A549 treated with AZD9567 at 1 μM for 4 hours (cell line): ENCODE measurements around the gene ZNF19. TPM values are rescaled to one million over a fixed set of nuclear protein-coding genes. Genes with fewer than 3 reads are reported as not detected.

Experiments
- total RNA-seq: library from RNA; stranded (reverse); fragments of 200-300 nt; extraction: Qiagen RNA extraction; gene quantifications from 5 replicates; pipeline ENCODE4 v1.2.3, GENCODE V29; 2022; ENCODE audit not compliant: insufficient read depth

Gene ZNF19
- 1.4 to 2.0 TPM (median 1.9 TPM) in 5 replicates for total RNA-seq

DNA sequence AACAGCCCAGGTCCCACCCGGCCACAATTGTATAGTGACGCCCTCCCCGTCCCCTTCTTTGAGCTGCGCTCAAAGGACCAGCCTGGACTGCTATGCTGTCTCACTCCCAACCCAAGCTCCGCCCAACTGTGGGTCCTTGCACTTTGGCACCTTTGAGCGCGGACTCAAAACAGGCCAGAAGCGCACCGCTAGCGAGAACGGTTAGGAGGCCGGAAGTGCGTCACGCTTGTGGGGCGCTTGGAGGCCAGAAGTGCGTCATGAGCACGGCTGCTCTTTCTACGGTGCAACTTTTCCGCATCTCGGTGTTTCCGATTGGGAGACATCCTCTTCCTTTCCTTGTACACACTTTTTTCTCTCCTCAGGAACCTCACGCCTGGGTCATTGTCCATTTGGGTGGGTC lies at the start of gene ZNF19:
Gene ZNF19, minus strand, starts transcription at position 203 of the 400 bp plus-strand sequence. CDS start 7,210 bp downstream, outside the sequence.

DNA sequence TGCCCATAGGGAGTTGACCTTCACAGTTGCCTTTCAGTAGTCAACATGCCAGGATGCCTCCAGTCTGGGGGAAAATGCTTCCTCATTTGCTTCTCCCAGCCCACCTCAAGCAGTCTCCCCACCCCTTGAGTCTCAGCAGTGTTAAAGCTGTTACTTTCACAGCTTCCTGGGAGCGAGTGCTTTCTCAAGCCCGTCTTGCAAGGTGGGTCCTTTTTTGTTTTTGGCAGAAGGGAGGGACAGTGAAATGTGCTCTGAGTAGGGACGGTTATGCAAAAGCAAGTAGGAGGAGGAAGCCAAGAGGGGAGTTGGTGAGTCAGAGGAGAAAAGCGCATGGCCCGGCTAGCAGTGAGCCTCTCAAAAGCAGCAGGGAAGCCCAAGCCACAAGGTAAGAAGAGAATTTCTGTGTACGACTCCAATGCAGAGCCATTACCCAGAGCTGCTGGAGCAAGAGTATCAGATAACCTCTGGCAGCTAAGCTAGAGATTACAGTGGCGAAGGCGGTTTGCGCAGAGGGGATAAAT lies 37.0 kb upstream of the ZNF19 start, which contains the start of gene CHST4:
Gene CHST4, plus strand, starts transcription at position 316 of the 521 bp plus-strand sequence. CDS start 10,252 bp downstream, outside the sequence.

DNA sequence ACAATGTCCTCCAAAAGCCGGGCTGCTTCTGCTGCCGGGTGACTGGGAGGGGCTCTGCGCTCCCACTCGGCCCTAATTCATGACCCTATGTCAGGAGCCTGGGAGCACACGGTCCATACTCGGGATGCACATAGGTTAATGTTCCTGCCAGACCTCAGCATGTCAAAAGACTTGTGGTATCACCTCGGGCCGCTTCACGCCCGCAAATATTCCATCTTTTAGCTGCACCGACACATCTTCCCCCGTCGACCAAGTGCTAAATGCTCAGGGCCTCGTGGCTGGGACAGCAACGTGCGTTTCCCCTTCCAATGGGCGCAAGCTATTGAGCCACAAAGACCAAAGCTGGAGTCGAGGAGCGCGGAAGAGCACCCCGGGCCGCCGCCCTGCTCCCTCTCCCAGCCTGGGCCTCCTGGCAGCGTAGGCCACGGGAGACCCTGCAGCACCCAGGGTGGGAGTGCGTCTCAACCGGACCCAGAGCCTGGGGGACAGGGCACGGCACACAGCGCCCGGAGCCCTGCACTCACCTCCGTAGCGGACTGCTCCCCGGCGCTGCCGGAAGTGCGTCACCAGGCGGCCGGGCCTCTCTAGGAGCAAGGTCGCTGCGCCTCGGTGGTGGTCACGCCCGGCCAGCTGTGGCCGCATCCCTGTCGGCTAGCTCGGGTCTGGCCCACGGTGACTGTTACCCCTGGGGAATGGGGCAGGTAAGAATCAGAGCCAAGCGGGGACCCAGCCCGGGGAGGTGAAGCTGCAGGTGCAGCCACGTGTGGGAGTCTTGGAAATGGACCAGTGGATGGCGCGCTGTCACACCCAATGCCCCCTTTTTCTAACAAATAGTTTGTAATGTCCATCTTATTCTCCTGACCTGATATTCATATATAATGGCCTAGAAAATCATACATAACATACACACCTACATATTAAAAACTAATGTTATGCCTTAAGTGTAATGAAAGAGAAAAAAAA lies 27.2 kb downstream of the ZNF19 start, which contains the start of gene ZNF23:
Gene ZNF23, minus strand, starts transcription at position 562 of the 963 bp plus-strand sequence. CDS start 5,451 bp downstream, outside the sequence.

DNA sequence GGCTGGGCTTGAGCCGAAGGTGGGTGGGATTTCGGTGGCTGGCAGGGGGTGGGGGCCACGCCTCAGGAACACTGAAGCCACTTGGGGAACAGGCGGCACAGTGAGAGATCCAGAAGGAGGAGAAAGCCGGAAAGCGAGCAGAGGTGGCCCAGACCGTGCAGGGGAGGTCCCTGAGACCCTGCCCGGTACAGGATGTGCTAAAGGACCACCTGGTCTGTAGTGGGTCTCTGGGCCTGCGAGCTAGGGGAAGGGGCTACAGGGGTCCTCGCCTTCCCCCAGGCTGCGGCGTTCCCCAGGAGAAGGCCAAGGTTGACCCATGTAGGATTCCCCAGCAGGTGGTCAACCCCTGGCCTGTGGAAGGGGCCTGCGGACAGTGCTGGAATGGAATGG lies 47.1 kb downstream of the ZNF19 start, which contains the start of gene TLE7:
Gene TLE7, minus strand, starts transcription at position 4 of the 390 bp plus-strand sequence. CDS start 8,730 bp downstream, outside the sequence.

Other genes with a start within 250 kb of the ZNF19 start
- gene CMTR2, start 199.9 kb downstream of the ZNF19 start, total RNA-seq: 11.4 to 14.2 TPM (median 13.6 TPM) in 5 replicates
- 4.0 to 5.3 TPM (median 4.3 TPM) in 5 replicates for gene CALB2, start 130.6 kb downstream of the ZNF19 start, total RNA-seq
- gene TLE7, start 47.3 kb downstream of the ZNF19 start, total RNA-seq: not detected in 5 replicates
- gene ZNF23, start 27.1 kb downstream of the ZNF19 start, total RNA-seq: 6.1 to 10.4 TPM (median 6.7 TPM) in 5 replicates
- gene CHST4, start 37.1 kb upstream of the ZNF19 start, total RNA-seq: 0.03 to 0.06 TPM in 2 of 5 replicates, not detected in the others
- gene TAT, start 87.8 kb upstream of the ZNF19 start, total RNA-seq: 0.02 to 0.48 TPM (median 0.05 TPM) in 3 of 5 replicates, not detected in the others
- 0.21 to 0.39 TPM (median 0.28 TPM) in 4 of 5 replicates, not detected in the other for gene MARVELD3, start 136.9 kb upstream of the ZNF19 start, total RNA-seq
- gene PHLPP2, start 235.4 kb upstream of the ZNF19 start, total RNA-seq: 10.1 to 12.2 TPM (median 10.9 TPM) in 5 replicates